HG03196 (cell line): ENCODE data around the gene CST3.
"Not testable (repeated sequence)": the region's sequence is repeated elsewhere in the genome, so short reads cannot be mapped to it uniquely, and the experiment has no call there.

Experiments
- ATAC-seq: cut with Tn5 transposase; IDR thresholded peaks from one replicate; pipeline ENCODE4 v1.9.1; 2021; ENCODE audit not compliant: unreplicated experiment

Gene CST3

GRCh38 chr20:23644164-23644563 lies 6.4 kb upstream of the CST3 start:
- ATAC-seq: no peak

GRCh38 chr20:23643659-23644058 lies 5.9 kb upstream of the CST3 start:
- ATAC-seq: no peak

DNA sequence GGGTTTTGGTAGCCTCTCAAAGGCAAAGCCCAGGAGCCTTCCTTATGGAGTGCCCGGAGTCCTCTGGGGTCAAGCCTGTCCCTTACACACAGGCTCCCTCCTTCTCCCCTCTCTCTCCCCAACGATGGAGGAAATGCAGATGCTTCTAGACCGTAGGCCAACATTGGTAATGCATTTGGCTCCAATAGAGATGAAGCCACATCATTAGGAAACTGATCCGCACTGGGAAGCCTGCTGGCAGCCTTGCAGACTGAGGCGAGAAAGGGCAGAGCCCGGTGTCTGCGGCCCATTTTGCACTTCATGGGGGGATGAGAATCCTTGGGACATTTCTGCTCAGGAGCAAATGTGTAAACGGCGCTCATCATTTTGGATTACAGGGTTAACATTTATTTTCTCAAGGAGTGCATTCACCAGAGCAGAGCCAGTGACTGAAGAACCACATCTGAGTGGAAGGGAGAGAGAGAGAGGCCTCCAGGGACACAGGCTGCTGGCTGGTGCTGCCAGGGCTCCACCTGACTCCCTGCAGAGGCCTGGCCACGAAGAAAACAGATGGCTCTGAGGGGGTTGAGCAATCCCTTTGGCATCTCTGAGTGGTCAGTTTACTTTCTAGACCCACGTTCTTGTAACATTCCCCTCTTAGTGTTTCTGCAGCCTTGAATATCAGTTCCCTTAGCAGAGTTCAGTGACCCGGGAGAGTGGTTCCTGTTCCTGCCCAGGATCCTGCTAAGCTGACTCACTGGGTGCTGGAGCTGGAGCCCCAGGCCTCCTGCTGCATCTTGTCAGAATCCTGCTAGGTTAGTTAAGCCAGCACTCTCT lies 4.4 kb upstream of the CST3 start:
- no peak for ATAC-seq

GRCh38 chr20:23640671-23641667 lies 3.2 kb upstream of the CST3 start:
- ATAC-seq: no peak

DNA sequence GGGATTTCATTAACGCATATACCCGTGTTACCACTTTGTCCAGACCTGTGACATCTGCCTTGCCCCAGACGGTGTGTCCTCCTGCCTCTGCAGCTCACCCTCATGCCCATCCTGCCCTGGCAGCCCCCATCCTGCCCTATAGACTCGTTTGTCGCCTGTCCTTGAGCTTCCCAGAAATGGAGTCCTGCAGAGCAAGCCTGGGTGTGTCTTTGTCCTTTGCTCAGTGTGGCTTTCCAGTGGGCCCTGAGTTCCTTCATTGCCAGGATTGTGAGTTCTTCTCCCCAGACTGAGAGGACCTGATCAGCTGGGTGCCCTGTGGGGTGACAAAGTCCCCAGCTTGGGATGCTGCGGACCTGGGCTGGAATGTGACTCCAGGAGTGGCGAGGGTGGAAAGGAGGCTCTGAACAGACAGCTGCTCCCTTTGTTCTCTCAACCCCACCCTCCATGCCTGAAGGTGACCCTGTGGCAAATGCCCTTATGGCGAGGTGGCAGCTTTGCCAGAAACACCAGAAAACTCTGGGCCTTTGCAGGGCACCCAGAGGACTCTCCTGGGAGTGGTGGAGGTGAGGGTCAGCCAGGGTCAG lies 2.4 kb upstream of the CST3 start:
- ATAC-seq: no peak

GRCh38 chr20:23639490-23639958 lies 1.8 kb upstream of the CST3 start:
- no peak for ATAC-seq

DNA sequence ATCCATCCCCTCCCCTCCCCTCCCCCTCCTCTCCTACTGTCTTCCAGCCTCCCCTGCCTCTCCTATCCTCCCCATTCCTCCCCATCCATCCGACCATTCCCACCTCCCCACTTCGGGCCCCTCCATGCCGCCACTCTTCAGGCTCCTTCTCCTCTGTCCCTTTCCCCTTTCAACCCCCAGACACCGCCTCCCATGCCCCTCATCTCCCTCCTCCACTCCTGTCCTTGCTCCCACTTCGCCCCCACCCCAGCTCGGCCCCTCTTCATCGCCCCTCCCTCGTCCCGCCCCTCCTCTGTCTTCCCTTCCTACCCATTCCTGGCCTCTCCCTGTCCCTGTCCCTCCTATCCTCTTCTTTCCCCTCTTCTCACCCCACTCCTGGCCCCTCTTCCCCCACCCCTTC lies 554 bp upstream of the CST3 start:
- no peak for ATAC-seq

DNA sequence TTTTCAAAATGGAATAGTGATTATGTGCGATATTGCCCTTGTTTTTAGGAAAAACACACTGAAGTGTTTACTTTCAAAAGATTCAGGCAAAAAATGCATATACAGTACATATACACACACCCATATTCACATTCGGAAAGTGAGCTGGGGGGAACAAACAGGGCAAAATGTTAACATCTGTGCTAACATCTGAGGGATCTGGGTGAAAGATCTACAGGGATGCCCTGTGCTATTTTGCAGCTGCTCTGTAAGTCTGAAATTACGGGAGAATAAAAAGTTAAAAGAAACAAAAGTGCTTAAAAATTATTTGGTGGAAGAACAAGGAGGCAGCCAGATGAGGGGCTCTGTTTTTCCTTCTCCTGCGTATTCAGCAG lies 860 bp downstream of the CST3 start:
- no peak for ATAC-seq

- ATAC-seq: no peak
Observed at GRCh38 chr20:23636182-23636907, 1.4 kb downstream of the CST3 start.

GRCh38 chr20:23635768-23636090 lies 2.0 kb downstream of the CST3 start:
- ATAC-seq: not testable (repeated sequence)

GRCh38 chr20:23634985-23635767 lies 2.6 kb downstream of the CST3 start:
- ATAC-seq: no peak

DNA sequence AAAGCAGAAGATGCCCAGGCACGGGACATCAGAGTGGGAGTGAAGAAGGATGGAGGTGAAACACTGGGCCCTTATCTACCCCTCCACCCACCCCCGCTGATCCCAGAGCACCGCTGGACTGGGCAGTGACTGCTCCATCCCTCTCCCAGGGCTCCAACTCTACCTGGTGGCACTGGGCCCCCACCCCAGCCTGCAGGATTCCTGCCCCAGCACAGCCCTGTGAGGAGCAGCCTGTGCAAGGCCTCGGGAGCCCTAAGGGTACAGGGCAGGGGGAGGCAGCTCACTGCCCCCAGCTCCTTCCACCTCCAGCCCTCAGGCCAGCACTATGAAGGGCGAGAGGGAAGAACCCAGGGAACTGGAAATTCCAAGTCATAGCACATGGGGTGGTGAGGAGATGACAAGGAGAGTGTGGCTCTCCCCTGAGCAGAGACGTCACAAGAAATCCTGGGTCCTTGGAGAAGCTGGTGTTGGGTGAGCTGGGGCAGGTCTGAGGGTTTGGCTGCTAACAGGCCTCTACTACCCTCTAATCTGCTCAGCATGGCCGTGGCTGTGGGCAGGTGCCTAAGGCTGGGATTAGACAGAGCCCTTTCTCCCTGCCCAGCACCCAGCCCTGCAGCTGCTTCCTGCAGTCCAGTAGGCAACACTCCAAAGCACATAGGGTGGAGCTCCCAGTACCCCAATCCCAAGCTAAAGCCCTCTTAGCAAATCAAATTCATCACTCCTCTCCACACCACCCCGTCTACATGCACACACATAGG lies 3.5 kb downstream of the CST3 start:
- no peak for ATAC-seq

DNA sequence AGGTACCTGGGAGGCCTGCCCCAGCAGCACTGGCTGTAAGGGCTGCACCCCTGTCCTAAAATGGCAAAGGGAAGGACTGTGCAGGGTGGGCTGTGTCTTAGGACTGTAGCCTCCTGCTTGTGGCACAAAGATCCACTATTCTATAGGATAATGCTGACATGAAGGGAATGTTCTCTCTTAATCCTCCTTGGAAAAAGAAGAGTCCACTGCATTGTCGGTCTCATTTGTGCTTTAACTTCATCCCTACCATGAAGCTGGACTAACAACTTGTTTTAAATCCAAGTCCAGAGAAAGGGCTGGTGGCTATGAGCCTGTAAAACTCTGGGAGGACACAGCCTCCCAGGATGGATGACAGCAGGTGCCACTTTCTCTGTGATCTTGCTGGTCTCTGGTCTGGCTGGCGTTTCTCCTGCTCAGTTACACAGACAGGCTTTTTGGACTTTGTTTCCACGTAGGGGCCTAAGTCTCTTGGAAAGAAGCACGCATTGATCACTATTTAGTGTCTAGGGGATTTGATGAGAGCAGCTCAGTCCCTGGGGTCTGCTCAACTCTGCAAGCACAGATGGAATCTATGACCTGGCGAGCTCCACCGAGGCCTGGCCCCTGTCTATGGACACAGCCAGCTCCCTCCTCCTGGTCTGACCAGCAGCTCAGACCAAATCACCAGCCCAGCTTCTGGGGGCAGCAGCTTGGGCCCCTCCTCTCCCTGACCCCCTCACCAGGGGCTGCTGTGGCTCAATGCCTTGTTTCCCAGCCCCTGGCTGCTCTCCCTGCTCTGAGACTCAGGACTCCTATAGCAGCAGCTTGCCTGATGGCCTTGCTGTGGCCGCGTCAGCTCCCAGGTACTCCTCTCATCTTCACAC lies 4.8 kb downstream of the CST3 start:
- no peak for ATAC-seq

DNA sequence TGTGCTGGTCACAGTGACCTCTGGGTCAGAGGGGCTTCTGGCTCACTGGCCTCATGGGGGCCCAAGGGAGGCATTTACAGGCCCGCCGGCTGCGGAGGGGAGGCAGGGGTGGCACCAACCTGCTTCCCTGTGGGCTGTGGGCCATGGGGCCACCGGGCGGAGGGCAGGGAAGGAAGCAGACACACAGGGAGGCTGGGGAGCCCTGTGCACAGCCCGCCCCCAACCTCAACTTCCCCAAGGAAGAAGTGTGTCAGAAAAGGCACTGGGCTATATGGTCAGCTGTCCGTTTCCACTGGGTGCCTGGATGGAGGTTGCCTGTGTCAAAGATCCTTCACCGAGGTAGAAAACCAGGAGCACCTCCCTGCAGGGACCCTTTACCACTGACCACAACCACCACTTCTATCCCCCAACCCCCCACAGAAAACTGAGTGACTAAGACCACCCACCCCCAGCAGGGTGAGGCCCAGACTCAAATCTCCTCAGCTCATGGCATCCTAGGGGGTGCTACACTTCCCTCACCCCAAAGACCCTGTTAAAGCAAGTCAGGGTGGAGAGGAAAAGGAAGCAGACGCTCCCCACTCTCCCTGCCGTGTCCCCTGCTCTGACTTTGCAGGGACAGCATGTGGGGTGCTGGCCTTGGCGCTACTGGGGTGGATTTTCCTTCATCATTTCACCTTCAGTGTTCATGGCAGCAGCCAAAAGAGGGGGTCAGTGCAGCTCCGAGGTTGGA lies 5.6 kb downstream of the CST3 start:
- no peak for ATAC-seq

DNA sequence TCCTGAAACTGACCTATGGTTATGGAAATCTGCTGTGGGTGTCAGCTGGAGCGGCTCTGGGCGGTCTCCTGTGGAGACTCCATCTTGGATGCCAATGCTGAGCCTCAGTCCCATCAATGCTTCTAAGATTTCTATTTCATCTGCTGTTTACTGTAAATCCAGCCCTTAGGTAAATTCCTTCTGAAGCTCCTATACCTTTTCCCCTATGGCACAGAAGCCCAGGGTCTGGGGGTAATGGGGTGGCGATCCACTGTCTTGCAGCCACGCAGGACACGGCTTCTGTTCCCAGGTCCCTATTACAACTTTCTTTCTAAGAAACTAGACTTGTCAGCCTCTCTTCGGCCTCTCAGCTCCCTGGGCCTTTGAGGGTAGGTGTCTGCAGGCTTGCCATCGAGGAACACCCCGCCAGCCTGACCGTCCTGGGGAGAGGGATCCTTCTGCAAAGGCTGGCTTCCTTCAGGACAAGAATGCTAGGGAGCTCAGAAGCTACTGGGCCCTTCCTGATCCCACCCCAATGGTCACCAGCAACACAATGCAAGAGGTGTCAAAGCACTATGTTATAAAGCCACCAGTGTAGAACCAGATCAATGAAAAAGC lies 6.4 kb downstream of the CST3 start:
- ATAC-seq: no peak

GRCh38 chr20:23630392-23630849 lies 7.3 kb downstream of the CST3 start:
- no peak for ATAC-seq
